Stimulated activated CD8-positive, alpha-beta memory T cell treated with anti-CD3 and anti-CD28 coated beads, Interleukin-12 subunit alpha, Interleukin-12 subunit beta, amount 100 ng/mL, for 24 hours (primary cell): ENCODE data around the gene NOS2.

Experiments used
- DNase-seq: peaks from one replicate; pipeline ENCODE4 v3.0.0-alpha.2; 2020; ENCODE audit errors: extremely low read depth

The NOS2 gene

GRCh38 chr17:27819145-27819544 is 18.8 kb upstream of the NOS2 start:
- no peak for DNase-seq

DNA sequence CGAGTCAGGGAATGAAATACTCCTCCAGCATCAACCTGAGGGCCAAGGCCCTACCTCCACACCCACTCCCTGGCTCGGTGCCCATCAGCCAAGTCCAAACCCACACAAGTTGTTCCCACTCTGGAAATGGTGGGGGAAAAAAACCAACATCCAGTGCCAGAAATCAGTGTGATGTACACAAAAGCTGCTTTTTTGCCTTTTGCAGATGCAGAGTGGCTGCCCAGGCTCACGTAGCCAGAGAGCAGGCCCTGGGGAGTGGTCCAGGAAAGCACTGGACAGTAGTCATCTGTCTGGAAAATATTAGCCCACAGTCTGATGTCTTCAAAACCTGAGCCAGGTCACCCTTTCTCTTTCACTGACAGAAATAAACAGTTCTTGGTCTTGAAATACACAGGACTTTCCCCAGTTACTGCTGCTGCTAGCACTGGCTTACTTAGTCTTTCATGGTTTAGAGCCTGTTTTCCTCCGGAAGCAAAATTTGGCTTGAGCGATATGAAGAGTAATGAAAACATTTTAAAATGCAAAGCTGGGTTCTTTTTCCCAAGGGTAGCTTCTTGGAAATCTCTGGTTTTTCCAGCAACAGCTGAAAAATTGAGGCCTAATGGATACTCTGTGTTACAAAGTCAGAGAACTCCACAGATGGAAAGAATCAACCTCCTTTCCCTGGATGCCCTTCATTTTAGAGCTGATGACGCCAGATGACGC is 18.2 kb upstream of the NOS2 start:
- no peak for DNase-seq

DNA sequence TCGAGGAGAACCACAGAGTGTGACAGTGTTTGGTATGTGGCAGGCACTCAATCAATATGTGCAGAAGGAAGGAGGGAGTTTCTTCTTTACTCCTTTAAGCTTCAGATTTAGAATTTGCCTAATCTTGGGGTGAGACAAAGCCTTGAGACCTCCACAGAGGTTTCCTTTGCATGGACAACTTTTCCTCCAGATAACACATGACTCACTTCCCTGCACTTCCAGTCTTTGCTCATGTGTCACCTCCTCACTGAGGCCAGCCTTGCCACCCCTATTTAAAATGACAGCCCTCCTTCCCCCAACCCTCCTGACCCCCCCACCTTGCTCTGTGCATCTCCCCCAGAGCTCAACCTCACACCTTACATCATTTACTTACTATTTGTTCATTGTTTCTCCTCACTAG is 17.4 kb upstream of the NOS2 start:
- no peak for DNase-seq

DNA sequence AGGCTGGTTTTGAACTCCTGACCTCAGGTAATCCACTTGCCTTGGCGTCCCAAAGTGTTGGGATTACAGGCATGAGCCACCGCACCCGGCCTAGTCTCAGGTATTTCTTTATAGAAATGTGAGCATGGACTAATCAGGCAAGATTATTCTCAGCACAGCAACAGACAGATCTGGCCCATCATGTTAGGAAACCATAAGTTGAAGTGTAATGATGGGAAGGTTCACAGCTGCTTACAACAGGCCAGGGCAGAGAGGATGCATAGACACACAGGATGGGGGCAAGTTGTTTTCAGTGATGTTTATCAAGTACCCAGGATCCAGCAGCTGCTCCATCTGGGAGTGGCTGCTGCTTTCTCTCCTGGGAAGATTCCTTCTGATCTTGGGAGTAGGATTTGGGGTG is 16.6 kb upstream of the NOS2 start:
- no peak for DNase-seq

DNA sequence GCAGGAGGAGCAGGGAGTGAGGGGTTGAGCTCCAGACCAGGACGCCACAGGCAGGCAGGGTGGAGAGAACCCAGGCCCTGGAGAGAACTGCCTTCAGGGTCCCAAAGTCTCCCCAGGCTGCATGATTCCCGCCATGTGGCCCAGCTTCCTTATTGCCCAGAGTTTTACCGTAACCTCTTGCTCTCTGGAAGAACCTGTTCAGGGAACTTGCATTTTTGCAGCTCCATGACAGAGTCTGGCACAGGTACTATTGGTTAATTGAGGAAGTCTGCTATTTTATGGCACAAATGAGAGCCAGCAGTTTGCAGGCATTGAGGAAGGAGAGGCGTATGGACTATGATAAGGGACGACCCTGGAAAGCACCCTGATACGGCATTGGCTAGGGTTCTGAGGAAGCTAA is 11.6 kb upstream of the NOS2 start:
- no peak for DNase-seq

DNA sequence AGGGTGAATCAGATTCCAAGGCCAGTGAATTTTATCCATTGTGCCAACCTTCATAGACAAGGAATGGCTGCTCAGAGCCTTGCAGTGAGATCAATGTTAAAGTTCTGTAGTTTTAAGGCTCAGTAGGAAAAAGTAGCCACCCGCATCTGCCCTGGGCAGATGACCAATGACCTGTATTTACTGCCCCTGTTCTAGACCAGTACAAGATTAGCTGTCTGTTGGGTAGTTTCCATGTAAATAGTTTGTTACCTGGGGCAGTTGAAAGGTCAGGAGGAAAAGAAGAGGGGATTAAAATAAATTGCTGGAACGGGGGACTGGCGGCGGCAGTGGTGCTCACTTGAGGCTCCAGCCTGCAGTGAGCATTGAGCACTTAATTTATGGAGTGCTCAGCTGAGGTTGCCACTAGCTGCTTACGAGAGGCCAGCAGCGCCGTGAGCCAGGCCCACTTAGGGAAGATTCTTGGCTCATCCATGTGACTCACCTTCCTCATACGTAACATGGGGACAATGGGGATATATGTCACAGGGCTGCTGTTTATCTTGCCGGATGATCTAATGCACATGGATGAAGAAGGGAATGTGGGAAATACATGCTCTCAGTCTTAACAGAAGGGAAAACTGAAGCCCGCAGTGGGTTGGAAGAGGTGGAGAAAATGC is 10.7 kb upstream of the NOS2 start:
- no peak for DNase-seq

- no peak for DNase-seq
Measured at GRCh38 chr17:27810211-27810901, 10.0 kb upstream of the NOS2 start.

DNA sequence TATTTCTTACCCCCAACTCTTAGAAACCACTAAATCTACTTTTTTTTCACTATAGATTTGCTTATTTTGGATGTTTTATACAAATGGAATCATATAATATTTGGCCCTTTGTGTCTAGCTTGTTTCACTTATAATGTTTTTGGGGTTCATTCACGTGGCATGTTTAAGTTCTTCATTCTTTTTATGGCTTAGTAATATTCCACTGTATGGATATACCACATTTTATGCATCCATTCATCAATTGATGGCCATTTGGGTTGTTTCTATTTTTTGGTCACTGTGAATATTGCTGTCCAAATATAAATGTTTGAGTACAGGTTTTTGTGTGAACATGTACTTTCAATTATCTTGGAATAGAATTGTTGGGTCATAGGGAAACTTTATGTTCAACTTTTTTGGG is 9.2 kb upstream of the NOS2 start:
- no peak for DNase-seq

DNA sequence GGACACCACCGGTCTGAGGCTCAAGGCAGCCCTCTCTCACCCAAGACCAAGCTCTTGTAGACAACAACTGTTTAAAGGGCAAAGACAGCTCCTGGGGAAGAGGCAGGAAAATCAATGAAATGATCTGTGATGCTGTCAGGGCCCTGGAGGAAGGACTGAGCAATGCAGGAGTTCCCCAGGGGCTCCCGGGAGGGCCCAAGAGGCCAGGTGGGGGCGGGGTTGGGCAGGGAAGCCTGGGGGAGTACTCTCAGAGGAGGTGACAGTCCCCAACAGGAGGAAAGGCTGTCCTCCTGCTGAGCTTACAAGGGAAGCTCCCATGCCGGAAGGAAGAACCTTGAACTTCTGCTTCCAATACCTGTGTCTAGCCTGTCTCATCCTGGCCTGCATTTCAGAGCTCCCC is 8.3 kb upstream of the NOS2 start:
- DNase-seq, result no peak

DNA sequence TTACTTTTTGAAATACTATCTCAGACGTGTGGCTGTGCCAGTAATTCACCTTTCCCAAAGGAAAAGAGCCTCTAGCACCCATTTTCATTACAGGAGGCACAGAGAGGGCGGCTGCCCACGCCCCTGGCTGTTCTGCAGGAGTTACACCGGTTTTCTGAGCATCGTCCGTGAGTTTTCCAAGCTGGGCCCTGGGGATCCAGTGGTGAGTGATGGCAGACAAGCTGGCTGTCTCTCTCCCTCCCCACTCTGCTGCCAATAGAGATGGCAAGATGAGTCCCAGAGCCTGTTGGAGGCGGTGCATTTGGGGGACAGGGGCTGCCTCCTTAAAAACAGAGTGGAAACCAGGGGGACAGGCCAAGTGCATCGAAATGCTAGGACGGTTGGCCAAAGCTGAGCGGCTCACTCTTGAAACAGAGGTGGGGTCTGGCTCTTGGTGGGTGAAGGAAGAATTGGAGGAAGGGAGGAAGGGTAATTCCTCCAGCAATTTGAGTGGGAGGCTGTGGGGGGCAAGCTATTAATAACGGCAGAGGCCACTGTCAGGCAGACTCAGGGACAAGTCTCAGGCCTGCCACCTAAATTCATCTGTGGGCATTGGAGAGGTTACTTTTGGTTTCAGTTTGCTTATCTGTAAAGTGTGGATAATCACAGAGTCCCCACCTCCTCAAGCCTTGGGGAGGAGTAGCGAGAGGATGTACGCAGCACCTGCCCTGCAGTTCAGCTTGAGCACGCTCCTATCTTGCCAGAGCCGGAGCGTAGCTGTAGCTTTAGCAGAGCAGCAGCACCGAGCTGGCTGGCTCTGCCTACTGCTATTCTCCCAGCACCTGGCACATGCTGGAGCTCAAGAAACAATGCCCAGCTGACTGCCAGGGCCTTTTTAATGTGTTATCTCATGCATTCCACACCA is 7.5 kb upstream of the NOS2 start:
- DNase-seq, result no peak

DNA sequence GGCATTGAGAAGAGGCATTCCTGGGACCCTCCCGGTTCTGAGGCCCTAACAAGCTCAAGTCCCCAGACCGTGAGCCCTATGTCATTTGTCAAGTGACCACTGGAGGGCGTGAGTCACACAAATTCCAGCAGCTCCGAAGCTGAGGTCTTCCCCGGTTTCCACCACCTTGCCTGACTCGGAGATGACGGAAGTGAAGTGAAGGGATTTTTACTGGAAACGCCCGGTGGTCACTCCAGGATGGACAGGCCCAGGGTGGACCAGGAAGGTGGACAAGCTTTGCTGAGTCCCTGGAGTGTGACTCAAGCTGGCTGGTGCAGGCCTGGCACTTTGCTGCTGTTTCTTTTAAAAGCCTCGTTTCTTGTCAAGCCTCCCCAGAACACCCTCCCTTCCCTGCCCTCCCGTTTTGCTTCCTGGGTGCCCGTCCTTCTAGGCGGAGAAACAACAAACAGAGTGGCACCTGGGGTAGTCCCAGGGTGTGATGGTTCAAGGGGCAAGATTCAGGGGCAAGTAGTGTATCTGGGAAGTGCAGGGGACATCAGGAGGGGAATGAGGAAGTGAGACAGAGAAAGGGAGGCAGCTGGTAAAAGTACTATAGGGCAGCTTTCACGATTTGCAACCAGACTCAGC is 5.3 kb upstream of the NOS2 start:
- no peak for DNase-seq

GRCh38 chr17:27804113-27804512 is 3.8 kb upstream of the NOS2 start:
- no peak for DNase-seq

GRCh38 chr17:27802962-27803680 is 2.8 kb upstream of the NOS2 start:
- DNase-seq, result no peak

- DNase-seq, result no peak
Measured at GRCh38 chr17:27802033-27802432, 1.7 kb upstream of the NOS2 start.

DNA sequence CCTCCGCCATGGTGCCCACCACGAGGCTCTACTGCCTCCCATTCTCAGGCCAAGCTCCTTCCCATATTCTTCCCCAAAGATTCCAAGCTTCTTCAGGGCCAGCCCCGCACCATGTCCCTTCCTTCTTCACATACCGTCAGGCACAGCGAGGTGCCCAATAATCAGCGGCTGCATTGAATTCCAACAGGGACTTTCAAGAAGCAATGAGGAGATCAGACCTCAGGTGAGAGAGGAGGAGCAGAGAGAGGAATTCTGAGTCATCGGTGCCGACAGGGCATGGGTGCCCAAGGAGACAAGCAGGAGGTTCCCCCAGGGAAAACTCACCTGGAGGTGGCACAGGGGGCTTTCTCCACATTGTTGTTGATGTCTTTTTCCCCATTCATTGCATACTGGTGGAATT is 2.0 kb downstream of the NOS2 start:
- DNase-seq, result no peak

GRCh38 chr17:27797390-27798091 is 2.8 kb downstream of the NOS2 start:
- DNase-seq, result no peak

DNA sequence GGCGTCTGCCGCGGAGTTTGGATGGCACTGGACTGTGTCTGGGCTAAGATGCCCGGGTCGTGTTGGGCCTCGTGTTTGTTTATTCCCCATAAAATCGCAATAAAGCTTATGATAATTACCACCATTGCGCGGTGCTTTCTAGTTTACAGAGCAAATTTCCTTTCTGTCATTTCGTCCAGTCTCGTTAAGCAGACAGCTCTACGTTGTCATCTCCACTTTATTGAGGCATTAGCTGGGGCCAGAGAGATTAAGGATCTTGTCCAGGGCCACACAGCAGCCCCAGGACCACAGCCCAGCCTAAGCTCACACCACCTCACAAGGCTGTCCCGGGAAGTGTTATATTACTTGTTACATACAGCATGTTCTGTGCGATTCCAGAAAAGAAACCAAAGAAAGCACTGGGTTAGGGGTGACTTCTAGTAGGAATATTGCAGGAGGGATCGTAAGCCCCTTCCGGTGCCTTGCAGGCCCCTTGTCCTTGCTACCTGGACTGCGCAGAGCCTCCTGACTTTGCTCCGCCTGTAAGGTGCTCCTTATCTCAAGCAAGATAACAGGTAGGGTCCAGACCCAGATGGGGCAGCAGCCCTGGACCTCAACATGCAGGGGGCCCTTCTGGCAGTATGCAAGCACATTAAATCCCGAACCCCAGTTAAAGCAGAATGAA is 6.3 kb downstream of the NOS2 start:
- no peak for DNase-seq

- DNase-seq, result no peak
Measured at GRCh38 chr17:27793168-27793905, 7.0 kb downstream of the NOS2 start.

DNA sequence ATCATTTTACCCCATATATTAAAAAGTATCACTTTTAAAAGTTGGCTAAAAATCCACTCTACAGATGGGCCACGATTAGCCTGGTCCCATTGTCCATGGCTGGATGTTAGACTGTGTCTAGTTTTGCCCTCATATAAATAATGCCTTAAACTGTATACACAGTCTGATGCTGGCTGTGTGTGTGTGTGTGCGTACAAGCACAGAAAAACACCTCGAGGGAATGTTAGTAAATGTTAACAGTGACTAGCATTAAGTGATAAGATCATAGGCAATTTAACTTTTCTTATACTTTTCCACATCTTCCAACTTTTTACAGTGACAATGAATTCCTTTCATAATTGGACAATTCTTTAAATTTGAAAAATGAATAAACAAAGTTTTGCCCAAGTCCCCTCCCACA is 8.2 kb downstream of the NOS2 start:
- no peak for DNase-seq
